Measurements from ENCODE around the gene F13A1.

DNA sequence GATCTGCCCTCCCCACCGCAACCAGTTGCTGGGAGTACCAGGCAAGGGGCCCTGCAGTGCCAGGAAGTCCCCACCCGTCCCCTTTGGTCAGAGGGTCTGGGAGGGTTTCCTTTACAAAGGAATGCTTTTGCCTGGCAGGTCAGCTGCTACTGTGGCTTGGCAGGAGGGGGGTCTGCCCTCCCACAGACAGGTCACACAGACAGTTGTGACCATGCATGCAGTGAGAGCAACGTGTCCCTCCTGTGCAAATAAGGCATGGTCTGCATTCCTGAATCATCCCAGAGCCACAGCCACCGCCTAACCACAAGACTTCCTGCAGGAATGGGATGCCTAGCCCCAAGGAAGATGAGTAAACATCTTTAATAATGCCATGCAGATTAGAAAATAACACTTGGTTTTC, 439 bp upstream of the F13A1 start:
- TF ChIP-seq GATA2 (IDR thresholded peaks at IDR 0.05; ENCODE audit: low read depth, low read length): no peak
- TF ChIP-seq GATA3 (IDR thresholded peaks at IDR 0.05; ENCODE audit: low read depth, low read length): no peak

Measured in SH-SY5Y (cell line).